ENCODE measurements around the gene SEMA4A. TPM values are rescaled to one million over a fixed set of nuclear protein-coding genes. Genes with fewer than 3 reads are reported as not detected.

The SEMA4A gene
- total and polyA plus RNA-seq, 12 donors = 0.98 to 6.8 (median 1.8) TPM

DNA sequence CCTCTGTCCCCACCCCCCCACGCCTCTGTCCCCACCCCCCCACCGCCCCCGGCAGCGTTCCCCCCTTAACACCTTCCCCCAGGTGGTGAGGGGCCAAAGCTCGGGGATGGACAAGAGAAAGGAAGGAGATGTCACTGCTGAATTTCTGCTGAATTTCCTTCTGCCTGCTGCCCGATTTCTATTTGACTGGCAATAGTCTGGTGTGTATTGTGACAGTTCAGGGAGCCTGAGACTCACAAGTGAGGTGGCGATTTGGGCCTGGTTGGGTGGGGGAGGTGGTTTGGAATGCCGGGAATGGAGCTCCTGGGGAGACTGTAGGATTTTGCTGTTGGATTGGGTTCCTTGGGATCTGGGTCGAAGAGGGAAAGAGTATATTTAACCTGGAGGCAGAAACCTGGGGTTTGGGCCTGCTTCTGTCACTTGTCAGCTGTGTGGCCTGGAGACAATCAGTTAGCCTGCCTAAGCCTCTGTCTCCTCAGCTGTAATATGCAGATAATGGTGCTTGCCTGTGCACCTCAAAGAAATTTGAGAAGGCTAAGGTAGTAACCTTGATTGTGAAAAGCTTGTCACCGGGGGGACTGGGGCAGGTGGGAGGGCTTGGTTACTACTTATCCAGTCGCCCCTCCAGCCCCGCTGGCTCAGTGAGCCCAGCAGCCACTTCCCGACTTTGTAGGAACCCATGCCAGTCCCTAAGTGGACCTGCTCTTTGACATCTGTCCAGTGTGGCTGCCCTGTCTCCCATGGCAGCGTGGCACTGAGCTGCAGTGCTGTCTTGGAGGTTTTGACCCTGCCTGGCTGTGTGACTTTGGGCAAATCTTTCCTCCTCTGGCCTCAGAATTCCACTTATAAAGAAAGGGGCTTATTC is 46.5 kb upstream of the SEMA4A start:
- H3K27me3 ChIP-seq = no peaks in the 10 kb centered on the region
- DNase-seq (peak in 1 of 2 donors; percentile 54), ATAC-seq (peak in 3 of 8 donors; percentile 1 to 36 (median 30))
- TF ChIP-seq, protein P1, sequence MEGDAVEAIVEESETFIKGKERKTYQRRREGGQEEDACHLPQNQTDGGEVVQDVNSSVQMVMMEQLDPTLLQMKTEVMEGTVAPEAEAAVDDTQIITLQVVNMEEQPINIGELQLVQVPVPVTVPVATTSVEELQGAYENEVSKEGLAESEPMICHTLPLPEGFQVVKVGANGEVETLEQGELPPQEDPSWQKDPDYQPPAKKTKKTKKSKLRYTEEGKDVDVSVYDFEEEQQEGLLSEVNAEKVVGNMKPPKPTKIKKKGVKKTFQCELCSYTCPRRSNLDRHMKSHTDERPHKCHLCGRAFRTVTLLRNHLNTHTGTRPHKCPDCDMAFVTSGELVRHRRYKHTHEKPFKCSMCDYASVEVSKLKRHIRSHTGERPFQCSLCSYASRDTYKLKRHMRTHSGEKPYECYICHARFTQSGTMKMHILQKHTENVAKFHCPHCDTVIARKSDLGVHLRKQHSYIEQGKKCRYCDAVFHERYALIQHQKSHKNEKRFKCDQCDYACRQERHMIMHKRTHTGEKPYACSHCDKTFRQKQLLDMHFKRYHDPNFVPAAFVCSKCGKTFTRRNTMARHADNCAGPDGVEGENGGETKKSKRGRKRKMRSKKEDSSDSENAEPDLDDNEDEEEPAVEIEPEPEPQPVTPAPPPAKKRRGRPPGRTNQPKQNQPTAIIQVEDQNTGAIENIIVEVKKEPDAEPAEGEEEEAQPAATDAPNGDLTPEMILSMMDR (IDR thresholded peaks at IDR 0.05) = no peak
- no peaks in the 10 kb centered on the region for H3K9me3 ChIP-seq
- peak overlapping the region in 8 of 10 donors; percentile 12 to 54 (median 48) for H3K4me3 ChIP-seq
- intact Hi-C loops (cut with DNase I) = loop anchor here in 1 of 10 donors (2.0 kb wide), 1 partner anchor 16 kb away; no protein-coding TSS in a partner anchor
- no peaks in the 10 kb centered on the region for H3K36me3 ChIP-seq
- H3K27ac ChIP-seq = peak overlapping the region; percentile 80 to 98 (median 95)
- peaks cover 44 to 74% (median 63%) of the 10 kb centered on the region in 9 donors for H3K4me1 ChIP-seq
- 26 to 30% methylated on average over 14 of the region's 14 CpGs for WGBS, 2 donors

DNA sequence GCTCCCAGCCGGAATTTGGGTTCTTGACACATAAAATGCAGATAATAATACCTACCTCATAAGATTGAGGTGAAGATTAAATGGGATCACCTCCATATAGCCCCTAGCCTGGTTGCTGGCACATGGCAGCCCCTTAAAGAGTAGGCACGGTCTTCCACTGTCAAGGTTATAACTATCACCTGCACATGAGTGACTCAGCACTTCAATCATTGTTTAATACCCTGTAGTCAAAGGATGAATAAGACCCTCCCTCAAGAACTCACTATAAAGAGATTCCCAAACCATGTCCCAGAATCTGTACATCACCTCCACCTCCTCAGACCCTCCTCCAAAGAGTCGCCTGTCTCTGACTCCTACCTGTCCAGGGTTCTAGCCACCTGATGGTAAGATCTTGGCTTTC is 45.3 kb upstream of the SEMA4A start:
- WGBS, 2 donors = 87 to 90% methylated on average over 3 of the region's 3 CpGs
- no peak for ATAC-seq
- Histone ChIP-seq H3K27ac (peak overlapping the region in 8 of 10 donors; percentile 92 to 98 (median 95)), H3K36me3 (no peaks in the 10 kb centered on the region), H3K4me3 (no peak overlapping the region), H3K9me3 (no peaks in the 10 kb centered on the region), H3K4me1 (peaks cover 35 to 69% (median 52%) of the 10 kb centered on the region in 9 donors), H3K27me3 (no peaks in the 10 kb centered on the region)
- TF ChIP-seq, protein P1 (IDR thresholded peaks at IDR 0.05) = no peak
- intact Hi-C loops (cut with DNase I) = no loop called here
- DNase-seq = no peak

DNA sequence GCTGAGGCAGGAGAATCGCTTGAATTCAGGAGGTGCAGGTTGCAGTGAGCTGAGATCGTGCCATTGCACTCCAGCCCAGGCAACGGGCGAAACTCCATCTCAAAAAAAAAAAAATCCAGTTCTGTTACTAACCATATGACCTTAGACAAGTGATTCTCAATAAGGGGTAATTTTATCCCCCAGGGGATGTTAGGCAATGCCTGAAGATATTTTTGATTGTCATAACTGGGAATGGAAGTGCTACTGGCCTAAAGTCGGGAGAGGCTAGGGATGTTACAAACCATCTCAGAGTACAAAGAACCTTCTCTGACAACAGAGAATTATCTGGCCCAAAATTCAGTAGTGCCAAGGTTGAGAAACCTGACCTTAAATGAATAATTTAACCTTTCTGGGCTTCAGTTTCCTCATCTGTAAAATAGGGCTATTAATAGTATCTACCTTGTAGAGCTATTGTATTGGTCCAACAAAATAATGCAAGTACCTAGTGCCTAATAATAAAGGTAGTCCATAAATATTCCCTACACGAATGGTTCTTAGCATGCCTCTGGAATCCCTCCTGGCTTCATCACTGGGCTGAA is 44.6 kb upstream of the SEMA4A start:
- WGBS, 2 donors = 87 to 88% methylated on average over 6 of the region's 6 CpGs
- TF ChIP-seq, protein P1 (IDR thresholded peaks at IDR 0.05) = no peak
- DNase-seq (no peak), ATAC-seq (no peak)
- Histone ChIP-seq H3K27me3 (no peaks in the 10 kb centered on the region), H3K4me1 (peaks cover 29 to 69% (median 48%) of the 10 kb centered on the region in 9 donors), H3K27ac (peak overlapping the region in 5 of 10 donors; percentile 25 to 98 (median 94)), H3K36me3 (no peaks in the 10 kb centered on the region), H3K4me3 (no peak overlapping the region), H3K9me3 (no peaks in the 10 kb centered on the region)
- intact Hi-C loops (cut with DNase I) = no loop called here

DNA sequence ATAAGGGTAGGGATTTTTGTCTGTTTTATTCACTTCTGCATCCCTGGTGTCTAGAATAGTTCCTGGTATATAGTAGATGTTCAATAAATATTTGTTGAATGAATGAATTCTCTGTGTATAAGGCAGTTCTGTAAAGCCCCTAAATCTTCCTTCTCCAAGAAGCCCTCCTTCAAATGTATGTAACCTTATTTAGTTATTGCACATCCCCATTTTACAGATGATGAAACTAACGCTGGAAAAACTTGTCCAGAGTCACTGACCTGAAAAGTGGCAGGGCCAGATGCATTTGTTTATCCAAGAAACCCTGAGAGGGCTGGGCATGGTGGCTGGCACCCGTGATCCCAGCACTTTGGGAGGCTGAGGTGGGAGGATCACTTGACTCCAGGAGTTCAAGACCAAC is 43.1 kb upstream of the SEMA4A start:
- WGBS, 2 donors = 94% methylated on average over 2 of the region's 2 CpGs
- ATAC-seq (no peak), DNase-seq (no peak)
- Histone ChIP-seq H3K27ac (no peak overlapping the region), H3K4me3 (no peak overlapping the region), H3K27me3 (peaks cover 0 to 7% (median 0%) of the 10 kb centered on the region in 7 donors), H3K9me3 (no peaks in the 10 kb centered on the region), H3K36me3 (peaks cover 0 to 4% (median 0%) of the 10 kb centered on the region in 9 donors), H3K4me1 (peaks cover 19 to 61% (median 40%) of the 10 kb centered on the region in 9 donors)
- TF ChIP-seq, protein P1 (IDR thresholded peaks at IDR 0.05) = no peak
- intact Hi-C loops (cut with DNase I) = no loop called here

All from heart right ventricle (tissue), 16 donors.